Anterior cingulate cortex (tissue), 58 donors: ENCODE measurements around the gene DTYMK.

Source experiments
- DNase-seq, 58 donors: peaks; one replicate each; lab custom pipeline; 2025; lab: John Stamatoyannopoulos, UW

Gene DTYMK

DNA sequence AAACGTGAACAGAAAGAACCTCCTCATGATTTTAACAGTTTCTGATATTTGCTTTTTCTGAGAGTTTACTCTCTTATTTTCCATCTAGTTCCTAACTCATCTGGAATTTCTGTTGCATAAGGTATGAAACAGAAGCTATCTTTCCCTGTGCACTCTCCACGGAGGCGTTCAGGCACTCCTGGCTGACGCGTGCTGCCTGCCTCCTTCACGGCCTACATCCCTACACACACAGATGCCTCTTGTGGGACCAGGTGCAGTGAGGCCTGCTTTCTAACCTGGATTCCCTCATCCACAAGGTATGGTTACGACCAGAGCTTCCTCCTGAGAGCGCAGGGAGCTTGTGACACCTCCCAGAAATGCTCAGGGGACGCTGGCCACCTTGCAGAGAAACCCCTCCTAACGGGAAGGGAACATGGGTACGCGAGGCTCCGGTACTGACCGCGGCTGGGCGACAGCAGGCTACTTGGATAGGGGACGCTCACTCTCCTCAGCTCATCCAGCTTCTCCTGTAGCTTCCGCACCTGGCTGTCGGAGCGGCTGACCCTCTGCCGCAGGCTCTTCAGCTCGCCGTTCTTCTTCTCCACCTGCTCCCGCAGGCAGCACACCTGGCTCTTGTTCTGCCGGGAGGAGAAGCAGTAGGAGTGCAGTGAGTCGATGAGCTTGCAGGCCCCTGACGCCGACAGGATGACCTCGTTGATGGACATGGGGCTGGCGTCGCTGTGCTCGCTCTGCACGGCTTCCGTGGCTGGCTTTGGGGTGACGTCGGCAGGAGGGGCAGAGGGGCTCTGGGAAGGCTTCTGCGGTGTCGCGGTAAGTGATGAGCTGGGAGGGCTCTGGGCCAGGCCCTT, 53.9 kb downstream of the DTYMK start:
- no peak for DNase-seq

DNA sequence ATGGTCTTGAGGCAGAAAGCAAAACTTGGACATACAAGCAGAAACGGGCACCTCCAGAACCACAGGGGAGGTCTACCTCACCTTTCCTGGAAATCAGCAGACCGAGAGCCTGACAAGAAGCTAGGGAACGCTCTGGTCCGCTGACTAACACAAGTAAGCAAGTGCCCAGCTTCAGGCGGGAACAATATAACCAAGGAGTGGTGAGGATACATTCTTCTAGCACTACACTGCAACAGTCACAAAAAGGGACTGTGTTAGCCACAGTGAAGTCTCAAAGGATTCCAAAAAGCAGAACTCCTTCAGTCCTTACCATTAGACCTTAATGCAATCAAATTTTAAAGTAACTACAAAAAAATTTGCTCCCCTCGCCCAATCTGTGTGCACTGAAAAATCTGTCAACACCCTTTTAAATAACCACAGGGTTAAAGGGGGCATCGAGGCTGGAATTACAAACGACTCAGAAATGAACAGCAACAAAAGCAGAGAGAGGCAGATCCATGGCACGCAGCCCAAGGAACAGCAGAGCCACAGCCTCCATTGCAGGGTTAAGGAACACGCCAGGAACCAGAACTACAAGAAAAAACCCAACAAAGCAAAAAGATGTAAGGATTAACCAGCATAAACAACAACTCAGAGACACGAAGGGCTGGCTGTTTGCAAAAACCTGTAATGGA, 56.7 kb downstream of the DTYMK start:
- peak in 7 of 58 donors; percentile 6 to 69 (median 36) for DNase-seq

DNA sequence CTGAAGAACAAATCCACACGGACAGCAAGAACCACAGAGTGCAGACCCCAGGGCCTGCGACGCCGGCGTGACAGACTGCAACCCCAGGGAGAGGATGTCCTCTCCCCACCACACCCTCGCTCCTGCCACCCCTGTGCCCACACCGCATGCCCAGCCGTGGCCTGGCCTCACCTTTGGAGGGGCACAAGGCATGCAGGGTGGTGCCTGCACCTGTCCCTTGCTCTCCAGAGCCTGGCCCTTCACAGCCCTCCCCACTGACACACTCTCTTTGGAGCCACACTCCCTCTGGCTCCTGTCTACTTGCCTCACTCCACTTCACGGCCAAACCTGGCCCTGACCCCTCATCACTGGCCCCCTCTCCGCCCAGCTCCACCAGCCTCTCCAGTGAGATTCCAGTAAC, 58.9 kb downstream of the DTYMK start:
- no peak for DNase-seq
